HepG2 (cell line): ENCODE data around the gene BMPR1B. TPM values are rescaled to one million over a fixed set of nuclear protein-coding genes. Genes with fewer than 3 reads are reported as not detected.

Source experiments
- ATAC-seq: fragments of 200-7000 bp; cut with Tn5 transposase; 3 replicates; pipeline ENCODE4 v1.9.1; 2020; ENCODE audit warnings: mild to moderate bottlenecking, moderate library complexity
- BruUV-seq: library from RNA; stranded (reverse); fragments of 400-500 nt; replicated peaks from 2 replicates; lab custom pipeline; 2021; lab: Mats Ljungman, UMichigan
- CTCF ChIA-PET: fragments of 300-600 bp; formaldehyde crosslinking; extraction: SDS; loops from one replicate; lab custom pipeline; 2021; ENCODE audit warnings: low total read pairs, inconsistent platforms, low intra/inter-chr PET ratio; lab: Yijun Ruan, JAX
- POLR2A ChIA-PET: fragments of 350-600 bp; sonication (Branson Sonifier 250); formaldehyde crosslinking; loops from one replicate; lab custom pipeline; 2020; ENCODE audit warnings: antibody characterized with exemption, inconsistent platforms; lab: Yijun Ruan, JAX
- DNase-seq: peaks from one replicate; pipeline ENCODE4 v3.0.0-alpha.2; 2015; ENCODE audit warnings: low spot score
- FAIRE-seq: peaks from 3 replicates; lab custom pipeline; 2011; peaks lifted over from hg19 to GRCh38; lab: Jason Lieb, UNC
- H2AFZ ChIP-seq: one replicate; pipeline ENCODE4 v1.6.1; 2011; ENCODE audit warnings: low read length, inconsistent platforms
- H3K27ac ChIP-seq: fragments of 300-600 bp; 3 replicates; pipeline ENCODE4 v1.8.0; 2011; ENCODE audit warnings: mixed run types, mild to moderate bottlenecking, mixed read lengths, low read length, inconsistent platforms; ENCODE audit not compliant: insufficient read depth; ENCODE audit errors: extremely low read length
- H3K27me3 ChIP-seq, 2 experiments: fragments of 200-600 bp in 1 of 2; 2 replicates in 1 of 2; 3 replicates in 1 of 2; pipeline versions ENCODE4 v1.6.0 to v1.8.0; 2011; ENCODE audit warnings: low read length in 2 of 2, mild to moderate bottlenecking in 2 of 2, moderate library complexity in 2 of 2, inconsistent platforms in 1 of 2; ENCODE audit not compliant: insufficient read depth in 2 of 2, control insufficient read depth in 1 of 2
- H3K36me3 ChIP-seq, 2 experiments: fragments of 200-600 bp in 1 of 2; replicated peaks in 1 of 2; 2 replicates in 1 of 2; 3 replicates in 1 of 2; pipeline versions ENCODE4 v1.5.1 to v1.8.0; 2011; ENCODE audit warnings: low read length in 2 of 2, inconsistent platforms in 1 of 2; ENCODE audit not compliant: insufficient read depth in 2 of 2, control insufficient read depth in 1 of 2
- H3K4me1 ChIP-seq: 2 replicates; pipeline ENCODE4 v1.5.1; 2012; ENCODE audit warnings: low read length, inconsistent platforms; ENCODE audit not compliant: insufficient read depth
- H3K4me2 ChIP-seq: 2 replicates; pipeline ENCODE4 v1.6.0; 2011; ENCODE audit warnings: low read depth, low read length, inconsistent platforms
- H3K4me3 ChIP-seq, 3 experiments: fragments of 200-600 bp in 1 of 3; sonication (generic), shearing (Covaris generic) in 1 of 3; replicated peaks in 1 of 3; 2 replicates each; pipeline ENCODE4 v1.5.1; 2011 to 2016; ENCODE audit warnings: low read length in 3 of 3, inconsistent platforms in 2 of 3, low read depth in 2 of 3, mild to moderate bottlenecking in 2 of 3, control low read depth in 1 of 3, mixed read lengths in 1 of 3; ENCODE audit not compliant: insufficient read depth in 1 of 3
- H3K79me2 ChIP-seq: one replicate; pipeline ENCODE4 v1.6.1; 2011; ENCODE audit warnings: low read length, inconsistent platforms; ENCODE audit not compliant: insufficient read depth
- H3K9ac ChIP-seq: 2 replicates; pipeline ENCODE4 v1.6.0; 2011; ENCODE audit warnings: mild to moderate bottlenecking, low read depth, low read length, inconsistent platforms; ENCODE audit not compliant: insufficient read depth
- H3K9me3 ChIP-seq: 2 replicates; pipeline ENCODE4 v1.5.1; 2012; ENCODE audit warnings: mild to moderate bottlenecking, low read length
- H4K20me1 ChIP-seq: 2 replicates; pipeline ENCODE4 v1.6.0; 2011; ENCODE audit warnings: inconsistent platforms, mild to moderate bottlenecking, low read length, moderate library complexity; ENCODE audit not compliant: insufficient read depth
- ELF1 ChIP-seq: sonication (generic); formaldehyde crosslinking; IDR thresholded peaks from 2 replicates; pipeline ENCODE4 v1.4.0; 2020; ENCODE audit warnings: missing genetic modification reagents
- EZH2 ChIP-seq: conservative IDR thresholded peaks from 2 replicates; pipeline ENCODE4 v1.6.1; 2012; ENCODE audit warnings: mild to moderate bottlenecking, low read depth, low read length, moderate library complexity
- HES4 ChIP-seq: sonication (generic); formaldehyde crosslinking; IDR thresholded peaks from 2 replicates; pipeline ENCODE4 v1.9.0; 2021; ENCODE audit warnings: mild to moderate bottlenecking, missing genetic modification reagents, borderline replicate concordance
- PAF1 ChIP-seq: IDR thresholded peaks from 2 replicates; pipeline ENCODE4 v1.6.1; 2016; ENCODE audit warnings: missing genetic modification reagents, missing compliant biosample characterization
- PCBP2 ChIP-seq: fragments of 200-400 bp; formaldehyde crosslinking; optimal IDR thresholded peaks from 2 replicates; pipeline ENCODE3; 2018; ENCODE audit warnings: low read length, low read depth; ENCODE audit not compliant: poor library complexity, severe bottlenecking
- SP1 ChIP-seq, 2 experiments: fragments of 450-650 bp in 1 of 2; sonication (generic) in 1 of 2; formaldehyde crosslinking in 1 of 2; IDR thresholded peaks; 2 replicates each; pipeline versions ENCODE4 v1.4.0 to v1.6.1; 2016 to 2020; ENCODE audit warnings: missing genetic modification reagents in 1 of 2
- ZNF225 ChIP-seq: sonication (generic); formaldehyde crosslinking; IDR thresholded peaks from 2 replicates; pipeline ENCODE4 v1.4.0; 2020; ENCODE audit warnings: mild to moderate bottlenecking, missing genetic modification reagents
- ZNF3 ChIP-seq: IDR thresholded peaks from 2 replicates; pipeline ENCODE4 v1.7.0; 2017; ENCODE audit warnings: inconsistent platforms
- ZNF317 ChIP-seq: sonication (generic); formaldehyde crosslinking; IDR thresholded peaks from 2 replicates; pipeline ENCODE4 v1.5.0; 2020; ENCODE audit warnings: mild to moderate bottlenecking, missing genetic modification reagents
- ZNF451 ChIP-seq: sonication (generic); formaldehyde crosslinking; IDR thresholded peaks from 2 replicates; pipeline ENCODE4 v1.5.0; 2020; ENCODE audit warnings: mild to moderate bottlenecking, missing genetic modification reagents
- WGBS: methylation state at CpG from one replicate; pipeline ENCODE4 v1.1.6; 2017; ENCODE audit warnings: low lambda C conversion rate; 5-methylcytosine and 5-hydroxymethylcytosine counted together
- in situ Hi-C: cut with HindIII; loops from 2 replicates; pipeline ENCODE4 v1.10.0; 2017; ENCODE audit warnings: low pct_unique_long_range_greater_than_20kb; ENCODE audit not compliant: extremely low pct_ligation_motif_present
- intact Hi-C: fragments of 100-400 bp; cut with micrococcal nuclease; formaldehyde crosslinking; loops from one replicate; pipeline ENCODE4 v1.10.0; 2022; ENCODE audit not compliant: unreplicated experiment
- polyA plus RNA-seq, 8 experiments: library from polyadenylated mRNA; depleted of rRNA in 3 of 8; stranded (reverse) in 7 of 8; unstranded in 1 of 8; fragments of >200 nt; fragmentation: Illumina TruSeq in 4 of 8; extraction: Trizol in 4 of 8; gene quantifications; 2 replicates each; pipeline versions ENCODE4 v1.2.1 to v1.2.3, GENCODE V29; 2011 to 2016; ENCODE audit warnings: low read depth in 4 of 8, missing spikeins in 1 of 8, mixed read lengths in 1 of 8; ENCODE audit not compliant: insufficient read depth in 1 of 8
- total RNA-seq, 5 experiments: library from RNA; depleted of rRNA; stranded (reverse); fragments of >200 nt; fragmentation: Illumina TruSeq; extraction: Trizol; gene quantifications; 2 replicates each; pipeline ENCODE4 v1.2.3, GENCODE V29; 2016; ENCODE audit warnings: low read depth in 1 of 5
- TF ChIP-seq, protein P1 (sequence below): sonication (generic); formaldehyde crosslinking; conservative IDR thresholded peaks from 2 replicates; pipeline ENCODE4 v1.5.0; 2020; ENCODE audit warnings: missing genetic modification reagents

BMPR1B gene
- total and polyA plus RNA-seq, 2 of the 13 experiments (the other 11 are each of a cell fraction or from before 2014, with no cell fraction given), result 0.07 TPM; not detected in 1

DNA sequence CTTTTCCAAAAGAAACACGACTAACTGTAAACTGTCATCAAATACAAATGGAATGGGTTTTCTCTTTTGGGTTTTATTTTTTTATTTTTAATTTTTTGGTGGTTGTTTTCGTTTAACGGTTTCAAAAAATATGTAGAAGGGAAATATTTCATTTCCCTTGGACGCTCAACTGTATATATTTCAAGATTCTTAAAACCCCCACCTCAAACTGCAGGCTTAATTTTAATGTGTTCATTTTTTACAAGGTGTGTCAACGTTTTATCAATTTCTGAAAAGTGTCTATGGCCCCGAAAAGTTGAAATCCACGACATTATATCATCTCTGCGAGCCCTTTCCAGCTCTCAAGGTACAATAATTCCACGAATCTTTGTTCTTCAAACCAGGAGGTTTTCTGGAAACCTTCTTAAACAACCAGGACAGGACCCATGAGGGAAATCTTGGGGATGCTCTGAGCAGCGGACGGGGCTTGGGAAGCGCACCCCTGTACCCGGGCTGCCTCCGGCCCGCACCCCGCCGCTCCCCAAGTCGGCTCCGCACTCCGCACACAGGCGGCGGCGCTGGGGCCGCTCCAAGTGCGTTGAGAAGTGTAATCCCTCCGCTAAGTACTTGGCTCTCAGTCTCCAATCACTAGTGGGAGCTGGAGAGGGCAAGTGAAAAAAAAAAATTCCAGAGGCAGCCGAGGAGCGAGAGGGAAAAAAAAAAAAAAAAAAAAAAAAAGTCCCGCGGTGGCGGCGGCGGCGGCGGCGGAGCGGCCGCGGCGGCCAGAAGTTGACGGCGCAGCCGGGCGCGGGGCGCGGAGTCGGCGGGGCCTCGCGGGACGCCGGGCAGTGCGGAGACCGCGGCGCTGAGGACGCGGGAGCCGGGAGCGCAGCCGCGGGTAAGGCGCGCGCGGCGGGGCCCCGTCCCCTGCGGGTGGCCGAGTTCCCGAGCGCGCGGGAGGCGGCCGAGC is at the start of gene BMPR1B (continued):
- TF ChIP-seq HES4 (no peak), ZNF451 (CRISPR knock-in tag) (no peak), PCBP2 (no peak), EZH2 (peak; percentile 86; the same call in 1 of the 2 replicates), ZNF225 (CRISPR knock-in tag) (no peak), ZNF317 (CRISPR knock-in tag) (no peak), PAF1 (CRISPR knock-in tag) (no peak), ZNF3 (no peak), SP1 (IDR thresholded peaks at IDR 0.05) (no peak), SP1 (CRISPR knock-in tag; IDR thresholded peaks at IDR 0.05) (no peak)

DNA sequence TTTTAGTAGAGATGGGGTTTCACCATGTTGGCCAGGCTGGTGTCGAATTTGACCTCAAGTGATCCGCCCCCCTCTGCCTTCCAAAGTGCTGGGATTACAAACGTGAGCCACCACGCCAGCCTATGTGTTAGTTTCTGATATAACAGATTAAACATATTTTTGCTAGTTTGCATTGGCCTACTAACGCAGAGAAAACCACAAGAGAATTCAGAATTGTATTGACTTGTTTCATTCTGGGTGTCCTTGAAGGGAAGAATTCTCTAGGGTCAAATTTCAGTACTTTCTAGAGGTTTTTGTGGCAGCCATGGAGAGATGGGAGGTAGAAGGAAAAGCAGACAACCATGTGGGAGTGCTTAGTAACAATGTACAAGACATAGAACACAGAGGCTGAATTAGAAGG is 46.1 kb upstream of the BMPR1B start:
- no peak for ATAC-seq
- Histone ChIP-seq H4K20me1 (no peaks in the 10 kb centered on the region), H3K27me3 (no peaks in the 10 kb centered on the region), H3K27ac (no peak overlapping the region), H3K9ac (no peak overlapping the region), H3K36me3 (no peaks in the 10 kb centered on the region), H2AFZ (no peak overlapping the region), H3K4me3 (no peak overlapping the region), H3K4me2 (no peak overlapping the region), H3K79me2 (no peaks in the 10 kb centered on the region), H3K4me1 (no peaks in the 10 kb centered on the region), H3K9me3 (no peaks in the 10 kb centered on the region)
- in situ Hi-C loops (no loop called here), intact Hi-C loops (no loop called here)
- no peak for FAIRE-seq
- TF ChIP-seq, protein P1, sequence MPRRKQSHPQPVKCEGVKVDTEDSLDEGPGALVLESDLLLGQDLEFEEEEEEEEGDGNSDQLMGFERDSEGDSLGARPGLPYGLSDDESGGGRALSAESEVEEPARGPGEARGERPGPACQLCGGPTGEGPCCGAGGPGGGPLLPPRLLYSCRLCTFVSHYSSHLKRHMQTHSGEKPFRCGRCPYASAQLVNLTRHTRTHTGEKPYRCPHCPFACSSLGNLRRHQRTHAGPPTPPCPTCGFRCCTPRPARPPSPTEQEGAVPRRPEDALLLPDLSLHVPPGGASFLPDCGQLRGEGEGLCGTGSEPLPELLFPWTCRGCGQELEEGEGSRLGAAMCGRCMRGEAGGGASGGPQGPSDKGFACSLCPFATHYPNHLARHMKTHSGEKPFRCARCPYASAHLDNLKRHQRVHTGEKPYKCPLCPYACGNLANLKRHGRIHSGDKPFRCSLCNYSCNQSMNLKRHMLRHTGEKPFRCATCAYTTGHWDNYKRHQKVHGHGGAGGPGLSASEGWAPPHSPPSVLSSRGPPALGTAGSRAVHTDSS, result no peak
- TF ChIP-seq ELF1 (CRISPR knock-in tag), result no peak
- DNase-seq, result no peak
- ChIA-PET POLR2A (no interaction called here), CTCF (no interaction called here)
- WGBS, result 12% methylated on average over 5 of the region's 5 CpGs
- BruUV-seq, result no TSS peak
